Raji (cell line): Measurements from ENCODE around the gene RRAGC.

ENCODE experiments used
- POLR2A ChIP-seq: IDR thresholded peaks from 2 replicates; pipeline ENCODE4 v1.6.1; 2011; ENCODE audit warnings: low read depth, low read length, control low read depth; ENCODE audit not compliant: insufficient read depth

Gene RRAGC

DNA sequence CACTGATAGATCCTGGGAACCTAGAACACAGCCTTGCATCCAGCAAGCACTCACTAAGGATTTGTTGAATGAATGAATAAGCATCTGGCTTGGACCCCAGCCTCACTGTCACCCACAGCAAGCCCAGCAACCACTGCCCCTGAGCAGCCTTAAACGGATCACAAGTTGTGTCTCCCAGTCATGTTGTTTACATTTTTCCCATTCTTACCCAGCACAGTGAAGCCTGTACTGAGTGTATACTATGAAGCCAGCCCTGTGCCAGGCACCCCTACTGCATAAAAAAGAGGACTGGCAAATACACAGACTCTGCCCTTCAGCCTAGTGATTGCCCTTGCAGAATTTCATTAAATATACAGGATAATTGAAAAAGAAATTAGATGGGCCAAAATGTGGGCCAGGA lies 30.2 kb downstream of the RRAGC start:
- no peak for TF ChIP-seq POLR2A

DNA sequence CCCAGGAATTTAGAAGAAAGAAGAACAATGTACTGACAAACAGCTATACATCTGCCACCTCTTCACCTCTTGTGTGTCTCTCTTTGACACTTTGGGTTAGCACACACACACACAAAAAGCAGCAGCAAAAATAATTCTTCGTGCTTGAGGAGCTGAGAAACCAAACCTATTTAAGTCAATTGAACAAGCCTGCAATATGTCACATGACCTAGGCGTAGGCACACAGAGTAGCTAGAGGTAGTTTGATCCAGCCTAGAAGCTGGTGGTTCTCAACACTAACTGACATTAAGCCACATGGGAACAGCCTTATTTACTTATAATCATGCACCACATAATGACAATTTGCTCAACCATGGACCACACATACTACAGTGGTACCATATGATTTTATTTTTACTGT lies 32.3 kb downstream of the RRAGC start:
- TF ChIP-seq POLR2A: no peak

DNA sequence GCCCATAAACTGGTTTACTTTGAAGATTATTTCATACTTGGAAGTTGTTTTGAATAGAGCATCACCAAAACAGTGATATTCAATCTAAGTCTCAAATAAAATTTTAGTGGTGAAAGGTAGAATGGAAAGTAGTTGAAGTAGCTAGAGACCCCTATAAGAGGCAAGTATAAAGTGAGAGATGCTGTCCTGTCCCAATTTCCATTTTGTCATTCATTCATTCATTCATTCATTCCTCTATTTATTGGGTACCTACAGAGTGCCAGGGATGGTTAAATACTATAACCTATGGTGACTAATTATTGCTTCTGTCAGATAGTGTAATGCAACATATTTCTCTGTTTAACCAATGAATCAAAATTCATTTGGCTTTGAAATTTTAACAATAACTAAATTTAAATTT lies 32.7 kb downstream of the RRAGC start:
- no peak for TF ChIP-seq POLR2A

DNA sequence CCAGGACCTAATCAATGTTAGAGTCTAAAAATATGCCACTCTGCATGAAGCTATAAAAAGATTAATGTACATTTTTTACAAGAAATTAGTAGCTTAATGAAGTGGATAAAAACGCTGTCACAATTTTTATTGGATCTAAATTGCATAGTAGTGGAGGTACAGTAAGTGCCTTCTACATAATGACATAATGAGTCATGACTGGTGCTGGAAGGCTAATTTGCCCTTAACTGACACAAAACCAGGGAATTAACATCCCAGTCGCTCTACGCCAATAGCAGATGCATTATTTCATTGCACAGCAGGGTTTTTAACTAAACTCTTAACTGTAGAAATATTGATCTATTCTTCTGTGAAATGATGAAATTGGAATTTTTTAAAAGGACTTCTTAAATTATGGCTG lies 33.3 kb downstream of the RRAGC start:
- no peak for TF ChIP-seq POLR2A

DNA sequence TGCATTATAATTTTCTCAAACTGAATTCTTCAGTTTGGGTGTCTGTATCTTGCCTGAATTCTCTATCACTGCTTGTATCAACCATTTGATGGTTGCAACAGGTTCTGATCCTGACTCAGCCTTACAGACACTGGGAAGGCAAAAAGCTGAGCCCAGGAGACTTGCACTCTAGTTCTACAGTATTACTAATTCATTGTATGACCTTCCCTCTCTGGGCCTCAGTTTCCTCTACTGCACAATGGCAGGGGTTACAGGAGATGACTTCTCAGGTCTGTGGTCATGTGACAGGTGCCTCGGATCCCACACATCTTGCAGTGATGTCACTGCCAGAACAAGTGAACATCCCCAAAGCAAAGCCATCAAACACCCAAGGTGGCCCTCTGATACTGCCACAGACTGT lies 38.7 kb downstream of the RRAGC start:
- TF ChIP-seq POLR2A: no peak

DNA sequence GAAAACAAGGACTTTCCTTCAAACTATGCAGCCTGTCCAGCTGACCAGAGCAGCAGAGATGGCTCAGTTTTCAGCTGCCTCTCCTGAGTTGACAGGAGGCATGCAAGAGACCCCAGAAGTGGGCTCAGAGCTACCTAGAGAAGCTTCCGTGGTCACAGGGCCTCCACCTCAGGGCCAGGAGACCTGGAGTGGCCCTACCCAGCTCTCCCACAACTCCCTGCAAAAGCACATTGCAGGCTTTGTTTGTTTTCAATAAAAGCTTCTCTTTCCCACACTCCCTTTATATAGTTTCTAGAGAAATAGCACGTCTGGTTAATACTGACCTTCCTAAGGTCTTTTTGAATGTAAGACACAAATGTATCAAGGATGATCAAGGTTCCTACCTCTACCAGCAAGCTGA lies 40.1 kb downstream of the RRAGC start:
- no peak for TF ChIP-seq POLR2A

DNA sequence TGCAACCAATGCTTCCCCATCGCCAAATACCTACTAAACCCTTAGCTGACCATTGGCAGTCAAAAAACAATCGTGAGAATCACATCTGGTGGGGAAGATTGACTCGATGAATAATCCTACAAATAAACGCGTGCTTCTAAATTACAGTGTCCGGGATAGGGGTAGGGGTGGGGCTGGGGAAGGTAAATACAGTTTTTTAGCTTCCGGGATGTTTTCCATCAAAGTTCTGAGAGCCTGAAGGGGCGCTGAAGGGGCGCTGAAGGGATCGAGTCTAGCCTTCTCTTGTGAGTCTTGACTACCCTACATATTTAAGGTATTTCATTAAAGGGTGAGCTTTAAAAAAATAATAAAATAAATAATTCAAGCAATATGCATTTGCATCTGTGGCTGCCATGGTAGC lies 40.5 kb downstream of the RRAGC start:
- no peak for TF ChIP-seq POLR2A

DNA sequence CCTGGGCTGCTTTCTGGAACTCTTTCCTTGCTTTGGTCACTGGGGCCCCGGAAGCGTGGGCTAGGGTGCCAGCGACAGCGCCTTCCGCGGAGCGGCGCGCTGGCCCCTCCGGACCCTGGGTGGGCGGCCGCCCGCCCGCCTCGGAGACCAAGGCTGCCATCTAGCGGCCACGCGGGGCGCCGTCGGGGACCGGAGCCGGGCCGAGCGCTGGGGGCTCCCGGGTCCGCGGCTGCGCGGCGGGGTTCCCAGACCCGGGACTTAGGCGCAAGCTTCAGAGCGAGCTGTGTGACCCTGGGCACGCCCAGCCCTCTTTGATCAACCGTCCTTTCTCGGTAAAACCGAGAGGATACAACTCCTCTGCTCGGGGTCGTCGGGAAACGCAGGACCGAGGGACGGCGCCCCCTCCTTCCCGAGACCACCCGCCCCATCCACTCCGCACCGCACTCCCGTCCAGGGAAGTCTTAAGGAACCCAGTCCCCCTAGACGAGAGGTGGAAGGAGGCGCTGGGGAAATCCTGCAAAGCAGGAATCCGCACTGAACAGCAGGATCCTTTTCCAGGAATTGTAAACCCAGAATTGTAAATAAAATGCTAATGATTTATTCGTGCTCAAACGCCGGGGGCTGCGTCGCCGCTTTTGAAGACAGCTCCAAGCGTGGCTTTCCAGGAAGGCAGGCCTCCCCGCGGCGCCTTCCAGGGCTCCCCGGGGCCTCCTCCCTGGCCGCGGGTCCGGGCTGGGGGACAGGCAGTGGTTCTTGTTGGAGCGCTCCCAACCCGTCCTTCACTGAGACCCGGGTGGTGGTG lies 41.2 kb downstream of the RRAGC start:
- no peak for TF ChIP-seq POLR2A

DNA sequence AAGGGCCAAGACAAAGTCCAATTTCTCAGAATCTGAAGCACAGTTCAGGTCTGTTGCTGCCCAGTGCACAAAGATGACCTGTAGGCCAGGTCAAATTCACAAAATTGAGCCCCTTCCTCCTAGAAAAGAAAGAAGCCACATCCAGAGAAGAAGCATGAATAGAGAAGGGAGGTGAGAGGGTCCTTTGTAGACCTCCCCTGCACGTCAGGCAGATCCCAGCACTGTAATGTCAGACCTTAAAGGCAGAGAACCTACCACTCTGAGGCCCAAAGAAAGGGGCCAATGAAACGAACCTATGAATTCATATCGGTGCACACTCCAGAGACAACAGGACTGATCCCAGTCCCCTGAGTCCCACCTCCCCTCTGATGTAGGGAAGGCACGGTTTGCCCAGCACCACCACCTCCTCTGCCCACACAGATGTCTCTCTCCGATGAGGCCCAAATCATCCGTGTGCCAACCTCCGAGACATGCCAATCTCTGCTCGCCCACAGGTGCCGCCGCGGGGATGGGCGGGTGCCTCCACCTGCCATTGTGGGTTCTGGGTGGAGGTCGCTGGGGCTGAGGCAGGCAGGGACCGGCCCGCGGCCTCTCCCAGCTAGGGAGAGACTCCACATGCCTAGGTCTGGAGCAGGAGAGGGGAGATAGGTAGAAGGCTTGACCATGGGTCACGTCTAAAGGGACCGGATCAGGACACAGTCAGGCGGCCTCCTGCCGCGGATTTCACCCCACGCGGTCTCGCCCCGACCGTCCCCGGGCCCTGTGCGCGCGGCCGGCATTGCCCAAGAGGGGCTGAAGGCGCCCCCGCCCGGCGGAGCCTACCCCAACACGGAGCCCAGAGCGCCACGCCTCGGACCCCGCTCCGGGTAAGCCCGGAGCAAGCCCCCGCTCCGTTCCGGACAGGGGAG lies 42.1 kb downstream of the RRAGC start:
- TF ChIP-seq POLR2A: no peak

DNA sequence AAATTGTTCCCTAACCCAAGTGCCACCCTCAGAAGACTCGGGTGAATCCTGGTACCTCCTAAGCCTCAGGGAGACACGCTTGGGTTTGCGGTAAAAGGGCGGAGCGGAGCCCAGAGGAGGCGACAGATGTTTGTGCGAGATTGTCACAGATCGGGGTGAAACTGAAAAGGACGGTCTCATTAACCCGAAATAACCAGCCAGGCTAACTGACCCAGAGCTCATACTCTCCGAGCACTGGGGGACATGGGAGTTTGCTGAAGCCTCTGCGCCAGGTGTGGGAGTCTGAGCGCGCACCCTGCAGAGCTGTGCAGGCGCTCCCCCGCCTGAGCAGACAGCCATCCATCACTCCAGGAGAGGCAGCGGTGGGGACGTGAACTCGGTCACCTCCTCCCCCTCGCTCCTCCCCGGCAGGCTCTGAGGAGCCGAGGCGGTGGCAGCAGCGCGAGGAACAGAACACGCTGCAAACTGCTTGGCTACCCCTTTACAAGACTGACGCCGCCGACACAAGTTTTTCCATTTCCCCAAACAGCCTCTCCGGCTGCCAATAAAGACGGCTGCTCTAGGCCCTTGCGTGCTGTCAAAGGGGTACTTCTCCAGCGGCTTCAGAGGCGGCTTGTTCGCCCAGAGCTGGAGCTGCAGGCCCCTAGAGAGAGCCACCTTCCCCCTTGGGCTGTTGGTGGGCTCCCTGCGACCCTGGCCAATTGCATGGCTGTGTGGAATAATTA lies 43.5 kb downstream of the RRAGC start:
- TF ChIP-seq POLR2A: no peak

DNA sequence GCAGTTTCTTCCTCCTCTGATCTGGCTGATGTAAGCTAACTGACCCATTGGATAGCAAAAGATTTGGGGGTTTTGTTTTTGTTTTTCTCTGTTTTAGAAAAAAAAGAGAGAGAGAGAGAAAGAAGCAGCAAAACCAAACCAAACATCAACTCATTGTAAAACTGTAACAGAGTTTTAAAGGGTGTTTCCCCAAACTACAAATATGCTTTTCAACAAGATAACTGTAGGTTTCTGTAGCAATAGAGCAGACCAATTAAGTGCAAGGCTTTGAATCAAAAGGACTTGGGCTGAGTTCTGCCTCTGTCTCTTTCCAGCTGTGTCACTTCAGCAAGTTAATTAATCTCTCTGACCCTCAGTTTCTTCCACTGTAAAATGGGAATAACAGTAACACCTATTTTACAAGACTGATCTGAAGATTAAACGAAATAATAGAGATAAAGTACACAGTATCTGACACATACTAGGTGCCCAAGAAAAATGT lies 44.5 kb downstream of the RRAGC start:
- no peak for TF ChIP-seq POLR2A

DNA sequence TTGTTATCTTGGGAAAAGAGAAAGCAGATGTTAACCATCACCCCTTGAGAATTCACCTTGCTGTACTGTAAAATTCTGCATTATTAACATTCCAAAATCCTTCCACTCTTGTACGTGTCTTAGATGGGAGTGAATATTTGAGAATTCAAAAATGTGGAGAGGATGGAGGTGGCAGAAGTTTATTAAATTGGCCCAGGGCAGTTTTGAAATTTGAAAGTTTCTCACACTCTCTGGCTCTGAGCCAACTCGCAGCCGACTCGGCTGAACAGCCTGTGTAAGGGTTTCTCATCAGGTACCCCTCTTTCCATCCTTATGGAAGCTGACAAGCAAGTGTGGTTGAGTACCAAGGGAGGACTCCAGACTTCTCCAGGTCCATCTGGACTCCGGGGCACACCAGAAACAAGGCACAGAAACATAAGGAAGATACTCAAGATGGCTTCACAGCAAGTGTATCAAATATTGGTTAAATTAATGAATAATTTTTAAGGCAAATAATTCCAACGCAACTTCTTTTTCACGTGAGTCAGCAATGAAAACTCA lies 45.1 kb downstream of the RRAGC start:
- TF ChIP-seq POLR2A: no peak

DNA sequence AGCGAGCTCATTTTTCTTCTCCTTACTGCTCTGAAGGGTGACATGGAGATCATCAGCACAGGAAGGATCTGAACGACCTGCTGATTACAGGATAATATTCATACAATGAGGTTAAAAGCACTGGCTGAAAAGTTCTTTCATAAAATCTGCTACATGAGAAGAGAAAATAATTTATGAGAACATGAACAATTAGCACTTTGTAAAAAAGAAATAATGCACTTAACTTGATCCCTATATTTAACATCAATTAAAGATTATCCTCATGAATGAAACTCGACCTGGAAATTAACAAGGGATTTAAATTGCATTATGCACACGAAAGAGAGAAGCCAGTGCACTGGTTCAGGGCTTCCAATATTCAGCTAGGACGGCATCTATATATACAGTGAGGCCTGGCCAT lies 46.6 kb downstream of the RRAGC start:
- no peak for TF ChIP-seq POLR2A

DNA sequence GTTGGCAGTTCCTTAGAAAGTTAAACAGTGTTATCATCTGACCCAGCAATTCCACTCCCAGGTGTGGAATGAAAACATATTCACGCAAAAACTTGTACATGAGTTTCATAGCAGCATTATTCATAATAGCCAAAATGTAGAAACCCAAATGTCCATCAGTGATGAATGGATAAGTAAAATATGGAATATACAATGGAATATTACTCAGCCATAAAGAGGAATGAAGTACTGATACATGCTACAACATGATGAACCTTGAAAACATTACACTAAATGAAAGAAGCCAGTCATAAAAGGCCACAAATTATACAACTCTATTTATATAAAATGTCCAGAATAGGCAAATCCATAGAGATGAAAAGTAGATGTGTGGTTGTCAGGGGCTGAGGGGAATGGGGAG lies 53.5 kb downstream of the RRAGC start:
- no peak for TF ChIP-seq POLR2A

DNA sequence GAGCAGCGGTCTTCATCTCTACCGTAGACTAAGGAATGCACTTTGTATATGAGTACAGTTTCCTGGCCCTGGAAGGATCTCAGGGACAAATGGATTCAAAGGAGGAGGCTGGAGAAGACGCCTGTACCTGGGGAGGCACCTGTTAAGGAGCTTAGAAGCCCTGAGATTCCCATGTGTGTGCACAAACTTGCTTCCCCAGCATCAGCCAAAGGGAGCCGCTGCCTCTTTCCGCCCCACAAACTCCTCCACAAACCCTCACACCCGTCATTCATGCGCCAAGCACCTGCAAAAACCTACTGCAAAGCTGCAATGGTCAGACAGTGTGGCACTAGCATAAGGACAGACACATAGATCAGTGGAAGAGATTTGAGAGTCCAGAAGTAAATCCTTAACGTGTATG lies 54.5 kb downstream of the RRAGC start:
- no peak for TF ChIP-seq POLR2A
